ENCODE results near the gene KIAA1958.

DNA sequence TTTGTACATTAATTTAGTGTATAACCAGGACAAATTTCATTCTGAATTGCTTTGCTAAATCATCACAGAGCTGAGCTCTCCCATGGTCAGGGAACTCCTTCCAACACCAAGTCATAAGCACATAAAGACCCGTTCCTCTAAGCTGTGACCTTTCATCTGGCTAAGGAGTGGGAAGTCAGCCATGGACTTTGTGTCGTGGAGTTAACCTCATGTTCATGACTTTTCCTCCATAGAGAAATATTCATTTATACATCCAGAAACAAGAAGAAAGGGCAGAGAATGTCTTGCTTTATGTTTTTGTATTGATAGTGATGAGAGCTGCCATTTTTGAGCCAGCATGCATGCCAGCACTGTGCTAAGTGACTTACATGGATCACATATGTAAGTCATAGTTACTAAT lies 133.8 kb downstream of the KIAA1958 start:
- TF ChIP-seq, protein P1, sequence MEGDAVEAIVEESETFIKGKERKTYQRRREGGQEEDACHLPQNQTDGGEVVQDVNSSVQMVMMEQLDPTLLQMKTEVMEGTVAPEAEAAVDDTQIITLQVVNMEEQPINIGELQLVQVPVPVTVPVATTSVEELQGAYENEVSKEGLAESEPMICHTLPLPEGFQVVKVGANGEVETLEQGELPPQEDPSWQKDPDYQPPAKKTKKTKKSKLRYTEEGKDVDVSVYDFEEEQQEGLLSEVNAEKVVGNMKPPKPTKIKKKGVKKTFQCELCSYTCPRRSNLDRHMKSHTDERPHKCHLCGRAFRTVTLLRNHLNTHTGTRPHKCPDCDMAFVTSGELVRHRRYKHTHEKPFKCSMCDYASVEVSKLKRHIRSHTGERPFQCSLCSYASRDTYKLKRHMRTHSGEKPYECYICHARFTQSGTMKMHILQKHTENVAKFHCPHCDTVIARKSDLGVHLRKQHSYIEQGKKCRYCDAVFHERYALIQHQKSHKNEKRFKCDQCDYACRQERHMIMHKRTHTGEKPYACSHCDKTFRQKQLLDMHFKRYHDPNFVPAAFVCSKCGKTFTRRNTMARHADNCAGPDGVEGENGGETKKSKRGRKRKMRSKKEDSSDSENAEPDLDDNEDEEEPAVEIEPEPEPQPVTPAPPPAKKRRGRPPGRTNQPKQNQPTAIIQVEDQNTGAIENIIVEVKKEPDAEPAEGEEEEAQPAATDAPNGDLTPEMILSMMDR (conservative IDR thresholded peaks at IDR 0.05; ENCODE audit: low read depth, low read length): no peak
- no peak for TF ChIP-seq FOS (IDR thresholded peaks at IDR 0.05; ENCODE audit: low read depth, low read length)
- no peak for TF ChIP-seq POLR2A (IDR thresholded peaks at IDR 0.05; ENCODE audit: low read depth, low read length)
